CD4-positive, CD25-positive, alpha-beta regulatory T cell (primary cell): Measurements from ENCODE around the gene MATN4. TPM values are rescaled to one million over a fixed set of nuclear protein-coding genes. Genes with fewer than 3 reads are reported as not detected.

Source experiments
- ATAC-seq, 2 donors: fragments of 150-1000 bp; cut with Tn5 transposase; one replicate each; pipeline ENCODE4 v1.10.0; 2021; ENCODE audit warnings: low read depth in 2 of 2, moderate number of reproducible peaks in 2 of 2, moderate library complexity in 1 of 2
- DNase-seq, 3 donors: peaks; one replicate each; pipeline versions ENCODE4 v3.0.0 to v3.0.0-alpha.2; 2012 to 2022; ENCODE audit warnings: mixed read lengths in 1 of 3
- H3K27ac ChIP-seq: one replicate; pipeline ENCODE4 v1.7.0; 2013; ENCODE audit warnings: mild to moderate bottlenecking, low read length; ENCODE audit not compliant: insufficient read depth, poor library complexity, severe bottlenecking
- H3K27me3 ChIP-seq: one replicate; pipeline ENCODE4 v1.7.0; 2013; ENCODE audit warnings: low read length; ENCODE audit not compliant: control insufficient read depth, insufficient read depth
- H3K36me3 ChIP-seq: one replicate; pipeline ENCODE4 v1.7.0; 2013; ENCODE audit warnings: mild to moderate bottlenecking, low read length, moderate library complexity; ENCODE audit not compliant: control insufficient read depth, insufficient read depth
- H3K4me1 ChIP-seq: 2 replicates; pipeline ENCODE4 v1.7.0; 2013; ENCODE audit warnings: mild to moderate bottlenecking, low read length; ENCODE audit not compliant: insufficient read depth, control insufficient read depth, poor library complexity, severe bottlenecking
- H3K4me3 ChIP-seq: one replicate; pipeline ENCODE4 v1.7.0; 2013; ENCODE audit warnings: low read depth, mild to moderate bottlenecking, low read length, moderate library complexity
- H3K9me3 ChIP-seq, 2 experiments: 1 replicate in 1 of 2; 2 replicates in 1 of 2; pipeline ENCODE4 v1.7.0; 2013; ENCODE audit warnings: low read length in 2 of 2, mild to moderate bottlenecking in 1 of 2, moderate library complexity in 1 of 2; ENCODE audit not compliant: control insufficient read depth in 2 of 2
- H3K27ac Mint-ChIP-seq, 3 donors: one replicate each; pipeline ENCODE4 v1.8.0; 2020 to 2022; ENCODE audit warnings: mild to moderate bottlenecking in 3 of 3, mixed read lengths in 3 of 3, moderate library complexity in 2 of 3
- H3K27me3 Mint-ChIP-seq: one replicate; pipeline ENCODE4 v1.8.0; 2022; ENCODE audit warnings: mild to moderate bottlenecking, mixed read lengths
- H3K36me3 Mint-ChIP-seq: one replicate; pipeline ENCODE4 v1.8.0; 2020; ENCODE audit warnings: mixed read lengths
- H3K4me1 Mint-ChIP-seq, 4 donors: one replicate each; pipeline ENCODE4 v1.8.0; 2020 to 2022; ENCODE audit warnings: mixed read lengths in 4 of 4, mild to moderate bottlenecking in 1 of 4
- H3K4me3 Mint-ChIP-seq, 4 donors: one replicate each; pipeline ENCODE4 v1.8.0; 2020 to 2022; ENCODE audit warnings: mild to moderate bottlenecking in 4 of 4, mixed read lengths in 4 of 4, moderate library complexity in 3 of 4
- H3K9me3 Mint-ChIP-seq, 7 donors: one replicate each; pipeline ENCODE4 v1.8.0; 2020 to 2022; ENCODE audit warnings: mixed read lengths in 7 of 7, mild to moderate bottlenecking in 3 of 7, moderate library complexity in 2 of 7
- polyA plus RNA-seq, 4 donors: library from polyadenylated mRNA; unstranded; fragments of 300-500 nt; fragmentation: Illumina TruSeq; gene quantifications; one replicate each; pipeline ENCODE4 v1.2.3, GENCODE V29; 2021
- total RNA-seq: library from RNA; stranded (reverse); gene quantifications from one replicate; pipeline ENCODE4 v1.2.3, GENCODE V29; 2022

MATN4 gene
- total and polyA plus RNA-seq, 5 donors from 2014 or later: 0.10 TPM; not detected in 4

DNA sequence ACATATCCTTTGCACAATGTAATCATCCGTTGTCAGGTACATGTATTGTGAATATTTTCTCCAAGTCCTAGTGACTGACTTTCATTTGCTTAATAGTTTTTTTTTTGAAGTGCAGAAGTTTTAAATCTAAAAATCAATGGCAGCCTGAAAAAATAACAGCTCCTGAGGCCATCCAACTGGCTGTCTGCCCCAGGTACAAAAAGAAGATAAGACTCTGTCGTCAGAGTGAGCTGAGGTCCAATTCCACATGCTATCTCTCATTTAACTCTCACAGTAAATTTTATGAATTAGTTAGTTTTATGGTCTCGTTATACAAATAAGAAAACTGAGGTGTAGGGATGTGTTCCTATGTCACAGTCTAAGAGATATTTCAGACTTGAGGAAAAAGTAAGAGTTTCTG lies 32.8 kb downstream of the MATN4 start:
- no peak overlapping the region for H3K4me3 ChIP-seq
- DNase-seq (no peak), ATAC-seq (no peak)
- peaks cover 17% of the 10 kb centered on the region for H3K27me3 ChIP-seq
- H3K4me3 Mint-ChIP-seq: no peak overlapping the region
- no peaks in the 10 kb centered on the region for H3K4me1 Mint-ChIP-seq
- H3K27me3 Mint-ChIP-seq: peaks cover 63% of the 10 kb centered on the region
- peaks cover 0 to 4% (median 0%) of the 10 kb centered on the region in 7 donors for H3K9me3 Mint-ChIP-seq
- H3K36me3 ChIP-seq: no peaks in the 10 kb centered on the region
- H3K27ac ChIP-seq: no peak overlapping the region
- no peak overlapping the region for H3K27ac Mint-ChIP-seq
- H3K4me1 ChIP-seq: no peaks in the 10 kb centered on the region
- no peaks in the 10 kb centered on the region for H3K36me3 Mint-ChIP-seq
- no peaks in the 10 kb centered on the region for H3K9me3 ChIP-seq

DNA sequence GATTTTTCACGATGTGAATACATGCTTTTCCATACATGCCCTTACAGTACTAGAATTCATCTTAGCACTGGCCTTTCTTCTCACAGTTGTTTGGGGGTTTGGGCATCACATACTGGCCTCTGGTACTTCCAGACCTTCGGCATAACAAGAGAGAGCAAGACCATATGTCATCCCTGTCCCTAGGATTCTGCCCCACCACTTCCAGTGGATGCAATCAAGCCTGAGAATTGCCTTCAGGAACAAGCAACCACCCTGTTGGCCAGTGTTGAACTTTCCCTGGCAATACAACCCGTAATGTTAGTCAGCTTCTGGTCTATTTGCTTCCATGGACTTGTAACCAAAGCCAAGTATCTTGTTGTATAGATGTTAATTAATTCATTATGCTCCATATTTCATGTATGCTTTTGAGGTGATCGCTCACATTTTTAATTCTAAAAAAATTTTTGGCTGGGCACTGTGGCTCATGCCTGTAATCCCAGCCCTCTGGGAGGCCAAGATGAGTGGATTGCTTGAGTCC lies 38.3 kb downstream of the MATN4 start:
- H3K36me3 Mint-ChIP-seq: no peaks in the 10 kb centered on the region
- H3K4me1 ChIP-seq: no peaks in the 10 kb centered on the region
- no peak for ATAC-seq
- peaks cover 37% of the 10 kb centered on the region for H3K27me3 Mint-ChIP-seq
- no peak for DNase-seq
- H3K27me3 ChIP-seq: peaks cover 7% of the 10 kb centered on the region
- no peak overlapping the region for H3K4me3 Mint-ChIP-seq
- no peak overlapping the region for H3K27ac Mint-ChIP-seq
- no peak overlapping the region for H3K27ac ChIP-seq
- no peaks in the 10 kb centered on the region for H3K4me1 Mint-ChIP-seq
- H3K36me3 ChIP-seq: no peaks in the 10 kb centered on the region
- H3K4me3 ChIP-seq: no peak overlapping the region
- peaks cover 0 to 1% (median 0%) of the 10 kb centered on the region in 7 donors for H3K9me3 Mint-ChIP-seq
- no peaks in the 10 kb centered on the region for H3K9me3 ChIP-seq

DNA sequence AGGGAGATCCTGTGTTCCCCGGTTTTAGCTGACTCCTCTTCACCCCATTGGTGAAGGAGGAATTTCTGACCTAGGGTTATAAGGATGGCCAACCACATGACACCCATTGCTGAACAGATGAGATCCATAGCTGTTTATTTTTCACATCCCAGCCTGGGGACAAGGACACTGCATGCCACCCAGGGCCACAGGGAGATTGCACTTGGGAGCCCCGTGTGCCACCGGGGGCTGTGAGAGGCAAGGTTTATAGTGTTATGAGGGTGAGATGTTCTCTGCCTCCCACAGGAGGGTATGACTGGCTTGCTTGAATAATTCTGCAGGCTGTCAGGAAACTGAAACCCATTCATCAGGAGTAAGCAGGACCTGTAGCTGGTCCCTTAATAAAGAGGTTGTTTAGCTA lies 39.0 kb downstream of the MATN4 start:
- no peak overlapping the region for H3K4me3 ChIP-seq
- Mint-ChIP-seq H3K9me3 (peaks cover 0 to 1% (median 0%) of the 10 kb centered on the region in 7 donors), H3K4me3 (no peak overlapping the region), H3K27ac (no peak overlapping the region), H3K36me3 (no peaks in the 10 kb centered on the region), H3K4me1 (no peaks in the 10 kb centered on the region), H3K27me3 (peaks cover 32% of the 10 kb centered on the region)
- no peaks in the 10 kb centered on the region for H3K9me3 ChIP-seq
- no peak overlapping the region for H3K27ac ChIP-seq
- H3K27me3 ChIP-seq: peaks cover 10% of the 10 kb centered on the region
- no peak for DNase-seq
- no peaks in the 10 kb centered on the region for H3K36me3 ChIP-seq
- ATAC-seq: no peak
- H3K4me1 ChIP-seq: no peaks in the 10 kb centered on the region

DNA sequence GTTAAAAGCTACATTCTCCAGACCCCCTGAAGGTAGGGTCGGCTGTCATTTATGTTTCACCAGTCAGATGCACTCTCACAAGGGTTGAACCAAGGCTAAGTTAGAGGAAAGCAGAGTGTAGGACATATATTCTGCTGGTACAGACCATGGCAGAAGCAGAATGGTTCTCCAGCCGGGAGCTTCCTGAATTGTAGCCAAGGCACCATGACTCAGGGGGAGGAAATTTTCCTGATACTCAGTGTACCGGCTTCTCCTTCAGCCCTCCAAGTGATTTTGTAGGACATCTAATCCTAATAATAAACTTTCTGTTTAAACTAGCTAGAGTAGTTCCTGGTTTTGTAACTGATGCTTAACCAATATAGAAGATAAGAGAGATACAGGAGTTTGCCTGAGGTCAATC lies 39.6 kb downstream of the MATN4 start:
- Mint-ChIP-seq H3K4me3 (no peak overlapping the region), H3K9me3 (peaks cover 0 to 1% (median 0%) of the 10 kb centered on the region in 7 donors), H3K27me3 (peaks cover 32% of the 10 kb centered on the region), H3K36me3 (no peaks in the 10 kb centered on the region), H3K27ac (no peak overlapping the region), H3K4me1 (no peaks in the 10 kb centered on the region)
- Histone ChIP-seq H3K27me3 (peaks cover 7% of the 10 kb centered on the region), H3K27ac (no peak overlapping the region), H3K4me1 (no peaks in the 10 kb centered on the region), H3K4me3 (no peak overlapping the region), H3K9me3 (no peaks in the 10 kb centered on the region), H3K36me3 (no peaks in the 10 kb centered on the region)
- ATAC-seq: no peak
- no peak for DNase-seq

DNA sequence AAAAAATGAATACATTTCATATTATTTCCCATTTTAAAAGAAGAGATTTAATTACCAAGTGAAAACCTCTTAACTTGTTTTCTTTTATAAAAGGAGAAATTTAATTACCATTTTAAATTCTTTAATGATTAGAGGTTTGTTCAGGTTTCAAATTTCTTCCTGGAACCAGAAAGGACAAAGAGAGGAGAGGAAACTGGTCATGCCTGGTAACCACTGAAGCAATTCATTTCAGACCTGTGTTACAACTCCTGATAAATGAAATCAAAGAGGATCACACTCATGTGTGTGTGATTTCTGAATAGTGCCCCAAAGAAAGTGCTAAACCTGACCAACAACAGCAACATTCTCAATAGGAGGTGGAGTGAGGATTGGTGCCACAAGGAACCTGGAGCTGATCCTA lies 41.1 kb downstream of the MATN4 start:
- DNase-seq (no peak), ATAC-seq (no peak)
- no peaks in the 10 kb centered on the region for H3K36me3 Mint-ChIP-seq
- Histone ChIP-seq H3K4me3 (no peak overlapping the region), H3K9me3 (no peaks in the 10 kb centered on the region), H3K27ac (no peak overlapping the region), H3K27me3 (peaks cover 9% of the 10 kb centered on the region), H3K4me1 (no peaks in the 10 kb centered on the region), H3K36me3 (no peaks in the 10 kb centered on the region)
- H3K4me1 Mint-ChIP-seq: no peaks in the 10 kb centered on the region
- H3K9me3 Mint-ChIP-seq: peaks cover 0 to 1% (median 0%) of the 10 kb centered on the region in 7 donors
- peaks cover 28% of the 10 kb centered on the region for H3K27me3 Mint-ChIP-seq
- no peak overlapping the region for H3K27ac Mint-ChIP-seq
- H3K4me3 Mint-ChIP-seq: no peak overlapping the region

DNA sequence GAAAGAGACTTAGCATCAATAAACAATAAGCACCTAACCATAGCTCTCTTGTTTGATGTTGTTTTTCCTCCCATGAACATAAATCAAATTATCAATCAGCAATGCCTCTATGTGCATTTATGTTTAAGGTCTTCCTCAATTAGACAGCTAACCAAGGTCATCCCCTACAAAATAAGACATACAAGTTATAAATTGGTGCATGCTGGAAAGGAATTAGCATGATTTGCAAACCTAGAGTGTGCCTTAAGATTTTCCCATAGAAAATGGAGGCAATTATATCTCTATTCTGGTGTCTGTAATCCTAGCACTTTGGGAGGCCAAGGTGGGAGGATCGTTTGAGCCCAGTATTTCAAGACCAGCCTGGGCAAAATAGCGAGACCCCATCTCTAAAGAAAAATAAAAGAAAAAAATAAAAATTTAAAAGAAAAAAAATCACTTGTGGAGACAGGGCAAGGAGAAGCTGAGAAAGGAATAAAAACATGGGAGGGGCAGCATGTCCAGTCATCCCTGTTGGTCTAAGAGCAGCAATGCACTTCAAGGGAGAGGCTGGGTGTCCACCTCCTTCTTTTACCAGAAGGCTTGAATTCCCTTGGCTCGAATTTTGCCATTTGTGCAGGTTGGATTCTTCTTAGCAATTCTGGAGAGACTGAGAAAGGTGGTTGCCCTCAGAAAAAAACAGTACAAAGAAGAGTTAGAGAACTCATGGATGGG lies 44.4 kb downstream of the MATN4 start:
- H3K27ac ChIP-seq: no peak overlapping the region
- DNase-seq (no peak), ATAC-seq (no peak)
- peaks cover 22% of the 10 kb centered on the region for H3K27me3 ChIP-seq
- H3K4me3 ChIP-seq: no peak overlapping the region
- Mint-ChIP-seq H3K9me3 (peaks cover 0 to 1% (median 0%) of the 10 kb centered on the region in 7 donors), H3K27ac (no peak overlapping the region), H3K27me3 (peaks cover 15% of the 10 kb centered on the region), H3K4me1 (no peaks in the 10 kb centered on the region), H3K4me3 (no peak overlapping the region), H3K36me3 (no peaks in the 10 kb centered on the region)
- H3K36me3 ChIP-seq: no peaks in the 10 kb centered on the region
- no peaks in the 10 kb centered on the region for H3K9me3 ChIP-seq
- H3K4me1 ChIP-seq: no peaks in the 10 kb centered on the region

DNA sequence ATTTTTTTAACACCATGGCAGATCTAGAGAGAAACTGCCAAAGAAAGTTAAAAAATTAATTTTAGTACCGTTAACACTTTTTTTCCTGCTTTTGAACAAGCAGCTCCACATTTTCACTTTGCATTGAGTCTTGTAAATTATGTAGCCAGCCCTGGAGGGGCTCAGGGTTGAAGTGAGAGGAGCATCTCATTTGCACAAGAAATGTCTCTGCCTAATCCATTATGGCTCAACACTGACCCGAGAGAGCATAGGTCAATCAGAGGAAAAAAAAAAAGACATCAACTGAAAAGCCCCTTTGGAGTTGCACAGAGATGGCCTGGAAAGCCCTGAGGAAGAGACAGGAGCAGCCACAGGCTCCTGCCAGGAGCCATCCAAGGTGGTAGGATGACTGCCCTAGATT lies 49.4 kb downstream of the MATN4 start:
- H3K36me3 Mint-ChIP-seq: no peaks in the 10 kb centered on the region
- no peak for DNase-seq
- H3K4me3 ChIP-seq: no peak overlapping the region
- H3K27ac ChIP-seq: no peak overlapping the region
- no peaks in the 10 kb centered on the region for H3K9me3 Mint-ChIP-seq
- no peaks in the 10 kb centered on the region for H3K9me3 ChIP-seq
- no peaks in the 10 kb centered on the region for H3K4me1 ChIP-seq
- no peak overlapping the region for H3K4me3 Mint-ChIP-seq
- peaks cover 27% of the 10 kb centered on the region for H3K27me3 Mint-ChIP-seq
- no peak overlapping the region for H3K27ac Mint-ChIP-seq
- H3K27me3 ChIP-seq: peaks cover 17% of the 10 kb centered on the region
- ATAC-seq: no peak
- H3K36me3 ChIP-seq: no peaks in the 10 kb centered on the region
- H3K4me1 Mint-ChIP-seq: no peaks in the 10 kb centered on the region

DNA sequence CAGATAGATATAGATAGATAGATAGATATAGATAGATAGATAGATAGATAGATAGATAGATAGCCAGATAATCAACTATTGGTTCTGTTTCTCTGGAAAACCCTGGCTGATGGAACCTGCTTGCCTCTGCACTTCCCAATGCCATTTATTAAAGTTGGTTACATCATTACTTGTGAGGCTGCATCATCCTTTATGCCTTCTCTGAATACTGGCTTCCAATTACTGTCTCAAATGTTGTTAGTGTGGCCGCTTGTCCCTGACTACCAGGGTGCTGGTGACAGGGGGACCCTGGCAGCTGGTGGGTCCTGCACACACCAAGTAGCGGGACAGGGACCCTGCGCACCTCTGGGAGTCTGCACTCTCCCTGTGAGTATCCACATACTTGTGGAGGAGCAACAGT lies 49.8 kb downstream of the MATN4 start:
- H3K27ac Mint-ChIP-seq: no peak overlapping the region

More for the DNA sequence above, 49.8 kb downstream of the MATN4 start:
- H3K27me3 Mint-ChIP-seq: peaks cover 31% of the 10 kb centered on the region
- H3K9me3 Mint-ChIP-seq: no peaks in the 10 kb centered on the region
- H3K27ac ChIP-seq: no peak overlapping the region
- no peaks in the 10 kb centered on the region for H3K9me3 ChIP-seq
- no peaks in the 10 kb centered on the region for H3K4me1 ChIP-seq
- no peaks in the 10 kb centered on the region for H3K36me3 ChIP-seq
- no peak overlapping the region for H3K4me3 Mint-ChIP-seq
- DNase-seq (no peak), ATAC-seq (no peak)
- no peaks in the 10 kb centered on the region for H3K36me3 Mint-ChIP-seq
- peaks cover 17% of the 10 kb centered on the region for H3K27me3 ChIP-seq
- no peaks in the 10 kb centered on the region for H3K4me1 Mint-ChIP-seq
- H3K4me3 ChIP-seq: no peak overlapping the region
